D341Med (cell line): ENCODE results near the gene PCDHB8.
"Not testable (repeated sequence)": the region's sequence is repeated elsewhere in the genome, so short reads cannot be mapped to it uniquely, and the experiment has no call there.

Source experiments
- DNase-seq: peaks from one replicate; pipeline ENCODE4 v3.0.0; 2012; ENCODE audit warnings: low spot score

Gene PCDHB8

GRCh38 chr5:141184117-141184855, 6.7 kb downstream of the PCDHB8 start:
- DNase-seq, result not testable (repeated sequence)

GRCh38 chr5:141186897-141187512, 9.4 kb downstream of the PCDHB8 start, which contains the start of gene PCDHB9:
Gene PCDHB9, plus strand, starts transcription at chr5:141187161. Its CDS starts 158 bp downstream, at chr5:141187319.
- DNase-seq, result no peak

- DNase-seq, result not testable (repeated sequence)
Measured at GRCh38 chr5:141188682-141189081, 11.1 kb downstream of the PCDHB8 start.

- DNase-seq, result not testable (repeated sequence)
Measured at GRCh38 chr5:141189131-141189530, 11.5 kb downstream of the PCDHB8 start.

- no peak for DNase-seq
Measured at GRCh38 chr5:141192110-141192725, 14.6 kb downstream of the PCDHB8 start, which contains the start of gene PCDHB10. Gene PCDHB10, plus strand, starts transcription at chr5:141192353. Its CDS starts 200 bp downstream, at chr5:141192553.

- not testable (repeated sequence) for DNase-seq
Measured at GRCh38 chr5:141194332-141194731, 16.7 kb downstream of the PCDHB8 start.

- DNase-seq, result no peak
Measured at GRCh38 chr5:141196363-141196762, 18.8 kb downstream of the PCDHB8 start.

GRCh38 chr5:141199359-141200235, 22.0 kb downstream of the PCDHB8 start, which contains the start of gene PCDHB11:
Gene PCDHB11, plus strand, starts transcription at chr5:141199627. Its CDS starts 148 bp downstream, at chr5:141199775.
- no peak for DNase-seq

- DNase-seq, result not testable (repeated sequence)
Measured at GRCh38 chr5:141201126-141201525, 23.5 kb downstream of the PCDHB8 start.

- not testable (repeated sequence) for DNase-seq
Measured at GRCh38 chr5:141201646-141202045, 24.1 kb downstream of the PCDHB8 start.

GRCh38 chr5:141208478-141208877, 30.9 kb downstream of the PCDHB8 start, which contains the start of gene PCDHB12:
Gene PCDHB12, plus strand, starts transcription at chr5:141208719. Its CDS starts 189 bp downstream, at chr5:141208908.
- DNase-seq, result no peak

- not testable (repeated sequence) for DNase-seq
Measured at GRCh38 chr5:141210281-141210680, 32.7 kb downstream of the PCDHB8 start.

- DNase-seq, result not testable (repeated sequence)
Measured at GRCh38 chr5:141210849-141211248, 33.3 kb downstream of the PCDHB8 start.

- DNase-seq, result not testable (repeated sequence)
Measured at GRCh38 chr5:141213656-141214339, 36.2 kb downstream of the PCDHB8 start, which contains the start of gene PCDHB13. Gene PCDHB13, plus strand, starts transcription at chr5:141213919. Its CDS starts 205 bp downstream, at chr5:141214124.

- DNase-seq, result not testable (repeated sequence)
Measured at GRCh38 chr5:141214583-141214982, 37.0 kb downstream of the PCDHB8 start.

GRCh38 chr5:141215504-141215903, 37.9 kb downstream of the PCDHB8 start:
- DNase-seq, result not testable (repeated sequence)

GRCh38 chr5:141216035-141216434, 38.4 kb downstream of the PCDHB8 start:
- DNase-seq, result not testable (repeated sequence)

GRCh38 chr5:141223112-141223783, 45.7 kb downstream of the PCDHB8 start, which contains the start of gene PCDHB14:
Gene PCDHB14, plus strand, starts transcription at chr5:141223343. Its CDS starts 163 bp downstream, at chr5:141223506.
- DNase-seq, result peak; percentile 34

- DNase-seq, result not testable (repeated sequence)
Measured at GRCh38 chr5:141224844-141225243, 47.3 kb downstream of the PCDHB8 start.

- DNase-seq, result not testable (repeated sequence)
Measured at GRCh38 chr5:141225421-141225820, 47.8 kb downstream of the PCDHB8 start.
